ENCODE results near the gene CACNA1S.

CACNA1S gene

DNA sequence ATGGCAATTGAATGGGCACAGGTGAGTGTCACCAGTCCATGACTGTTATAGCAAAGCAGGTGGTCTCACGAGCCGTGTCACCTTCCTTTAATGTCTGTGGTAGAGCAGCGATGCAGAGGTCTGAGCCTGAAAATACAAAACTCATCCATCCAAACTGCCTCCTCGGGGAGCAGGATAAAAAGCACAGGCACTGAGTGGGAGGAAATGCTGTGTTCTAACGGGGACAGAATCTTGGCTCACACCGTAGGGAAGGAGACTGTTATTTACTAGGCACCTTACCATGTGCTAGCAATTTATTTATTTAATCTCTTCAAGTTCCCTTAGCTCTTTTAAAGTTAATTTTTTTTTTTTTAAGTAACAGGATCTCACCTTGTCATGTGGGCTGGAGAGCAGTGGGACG, 13.6 kb upstream of the CACNA1S start:
- H3K36me3 ChIP-seq (ENCODE audit: control insufficient read depth, insufficient read depth, low read length) = no peaks in the 10 kb centered on the region
- peaks cover 10% of the 10 kb centered on the region for H3K27me3 ChIP-seq (ENCODE audit: control insufficient read depth, insufficient read depth, low read length)
- no peaks in the 10 kb centered on the region for H3K9me3 ChIP-seq (ENCODE audit: control insufficient read depth, insufficient read depth, low read length)
- H3K4me1 ChIP-seq (ENCODE audit: control insufficient read depth, insufficient read depth, low read length) = peaks cover 8% of the 10 kb centered on the region
- no peak overlapping the region for H3K4me3 ChIP-seq (ENCODE audit: low read depth, low read length)
- H3K9ac ChIP-seq (ENCODE audit: low read depth, low read length) = no peak overlapping the region

DNA sequence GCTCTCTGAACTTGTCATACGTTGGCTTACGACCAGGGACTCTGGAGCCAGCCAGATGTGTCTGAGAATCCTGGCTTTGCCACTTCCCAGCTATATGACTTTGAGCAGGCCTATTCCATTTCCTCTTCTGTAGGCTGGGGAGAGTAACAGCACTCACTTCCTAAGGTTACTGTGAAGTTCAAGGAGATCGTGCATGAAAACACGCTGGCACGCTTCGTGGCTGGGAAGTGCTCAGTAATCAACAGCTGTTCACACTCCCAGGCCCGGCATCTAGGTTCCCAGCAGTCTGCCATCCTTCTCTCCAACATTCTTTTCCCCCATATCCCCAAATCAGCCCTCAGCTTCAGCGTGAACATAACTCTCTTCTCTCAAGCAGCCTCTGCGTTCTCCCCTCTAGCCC, 12.8 kb upstream of the CACNA1S start:
- peaks cover 10% of the 10 kb centered on the region for H3K27me3 ChIP-seq (ENCODE audit: control insufficient read depth, insufficient read depth, low read length)

DNA sequence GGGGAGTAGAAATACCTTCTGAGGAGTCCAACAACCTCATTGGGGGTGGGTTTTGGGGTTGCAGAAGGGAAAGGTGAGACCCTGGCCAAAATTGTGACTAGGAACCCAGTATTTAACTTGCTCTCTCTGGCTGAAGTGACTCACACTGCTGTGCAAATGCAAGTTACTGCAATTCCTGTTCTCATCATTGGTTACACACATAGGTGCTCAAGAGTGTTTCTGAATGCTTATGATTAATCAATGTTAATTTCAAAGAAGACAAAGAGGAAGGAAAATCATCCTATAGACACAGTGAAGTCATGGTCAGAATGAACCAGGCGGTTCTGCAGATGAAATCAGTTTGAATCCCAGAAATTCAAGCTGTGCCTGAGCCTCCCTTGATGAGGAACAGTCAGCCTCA, 11.6 kb upstream of the CACNA1S start:
- Histone ChIP-seq H3K27me3 (ENCODE audit: control insufficient read depth, insufficient read depth, low read length) (peaks cover 10% of the 10 kb centered on the region), H3K4me3 (ENCODE audit: low read depth, low read length) (no peak overlapping the region), H3K9me3 (ENCODE audit: control insufficient read depth, insufficient read depth, low read length) (no peaks in the 10 kb centered on the region), H3K36me3 (ENCODE audit: control insufficient read depth, insufficient read depth, low read length) (no peaks in the 10 kb centered on the region), H3K4me1 (ENCODE audit: control insufficient read depth, insufficient read depth, low read length) (peaks cover 8% of the 10 kb centered on the region), H3K9ac (ENCODE audit: low read depth, low read length) (no peak overlapping the region)

More for the DNA sequence above, 12.8 kb upstream of the CACNA1S start:
- H3K4me1 ChIP-seq (ENCODE audit: control insufficient read depth, insufficient read depth, low read length) = peaks cover 8% of the 10 kb centered on the region
- no peaks in the 10 kb centered on the region for H3K9me3 ChIP-seq (ENCODE audit: control insufficient read depth, insufficient read depth, low read length)
- H3K36me3 ChIP-seq (ENCODE audit: control insufficient read depth, insufficient read depth, low read length) = no peaks in the 10 kb centered on the region
- no peak overlapping the region for H3K4me3 ChIP-seq (ENCODE audit: low read depth, low read length)
- H3K9ac ChIP-seq (ENCODE audit: low read depth, low read length) = no peak overlapping the region

DNA sequence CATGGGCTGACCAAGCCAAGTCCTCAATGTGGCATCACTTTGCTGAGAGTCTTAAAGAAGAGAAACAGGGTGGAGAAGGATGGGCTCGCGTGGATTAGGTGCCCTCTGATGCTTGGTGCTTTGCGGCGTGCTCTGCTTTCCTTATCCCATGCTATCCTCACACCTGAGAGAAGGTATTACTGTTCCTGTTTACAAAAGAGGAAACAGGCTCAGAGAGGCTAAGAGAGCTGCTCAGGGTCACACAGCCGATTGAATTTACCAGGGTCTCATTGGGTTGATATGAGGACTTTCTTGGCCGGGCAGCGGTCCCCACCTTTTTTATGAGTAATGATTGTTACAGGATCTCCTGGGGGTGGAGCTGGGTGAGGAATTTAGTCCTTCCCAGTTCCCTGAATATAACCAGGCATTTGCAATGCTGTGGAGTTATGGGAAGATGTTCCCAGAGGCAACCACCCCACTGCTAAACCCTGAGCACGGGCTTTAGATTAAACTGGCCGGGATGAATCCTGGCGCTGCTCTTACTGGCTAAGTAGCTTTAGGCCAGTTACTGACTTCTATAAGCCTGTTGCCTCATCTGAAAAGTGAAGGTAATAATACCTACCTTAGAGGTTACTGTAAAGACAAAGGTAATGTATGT, 10.2 kb upstream of the CACNA1S start:
- Histone ChIP-seq H3K4me1 (ENCODE audit: control insufficient read depth, insufficient read depth, low read length) (peaks cover 6% of the 10 kb centered on the region), H3K9me3 (ENCODE audit: control insufficient read depth, insufficient read depth, low read length) (no peaks in the 10 kb centered on the region), H3K36me3 (ENCODE audit: control insufficient read depth, insufficient read depth, low read length) (no peaks in the 10 kb centered on the region), H3K4me3 (ENCODE audit: low read depth, low read length) (no peak overlapping the region), H3K9ac (ENCODE audit: low read depth, low read length) (peak overlapping the region; percentile 1), H3K27me3 (ENCODE audit: control insufficient read depth, insufficient read depth, low read length) (peaks cover 12% of the 10 kb centered on the region)

DNA sequence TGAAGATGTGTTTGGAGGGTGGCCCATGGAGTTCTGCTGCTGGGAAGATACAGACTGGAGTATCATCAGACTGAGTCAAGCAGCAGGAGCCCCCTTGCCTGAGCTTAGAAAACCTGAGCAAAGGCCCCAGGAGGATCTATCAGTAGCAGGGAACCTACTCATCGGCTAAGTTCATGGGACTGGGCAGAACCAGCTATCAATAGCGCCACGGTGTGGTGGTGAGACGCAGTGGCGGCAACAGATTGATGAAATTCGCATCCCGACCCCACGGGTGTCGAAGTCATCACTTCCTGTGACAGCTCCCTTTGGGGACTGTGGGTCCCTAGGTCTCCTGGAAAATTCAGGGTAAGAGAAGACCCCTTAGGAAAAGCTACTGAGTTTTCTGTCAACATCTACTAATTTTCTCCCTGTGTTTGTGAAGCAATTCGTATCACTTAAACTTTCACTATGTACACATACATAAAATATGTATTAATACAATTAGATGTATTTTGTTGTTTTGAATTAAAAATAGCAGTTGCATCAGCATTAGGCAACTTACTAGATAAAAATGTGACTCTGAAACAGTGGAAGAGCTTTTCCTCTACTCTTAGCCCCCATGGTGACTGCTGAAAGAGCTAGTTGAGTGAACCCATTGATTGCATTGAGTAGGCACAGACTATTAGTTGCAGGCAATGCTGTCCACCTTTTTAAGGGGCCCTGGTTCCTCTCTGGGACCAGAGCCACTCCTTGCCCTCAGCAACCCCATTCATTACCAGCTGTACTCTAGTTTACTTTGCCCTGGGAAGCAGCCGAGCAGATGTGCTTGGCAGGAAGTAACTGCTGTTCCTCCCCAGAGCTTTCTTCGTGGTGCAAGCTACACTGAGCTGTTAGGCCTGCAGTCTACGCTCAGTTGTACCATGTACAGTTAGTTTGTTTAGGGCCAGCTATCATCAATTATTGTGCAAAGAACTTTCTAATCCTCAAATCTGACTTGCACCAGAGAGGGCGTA, 7.3 kb upstream of the CACNA1S start:
- H3K4me1 ChIP-seq (ENCODE audit: control insufficient read depth, insufficient read depth, low read length) = no peaks in the 10 kb centered on the region
- no peak overlapping the region for H3K4me3 ChIP-seq (ENCODE audit: low read depth, low read length)
- no peaks in the 10 kb centered on the region for H3K36me3 ChIP-seq (ENCODE audit: control insufficient read depth, insufficient read depth, low read length)
- H3K9ac ChIP-seq (ENCODE audit: low read depth, low read length) = no peak overlapping the region
- no peaks in the 10 kb centered on the region for H3K9me3 ChIP-seq (ENCODE audit: control insufficient read depth, insufficient read depth, low read length)
- peaks cover 24% of the 10 kb centered on the region for H3K27me3 ChIP-seq (ENCODE audit: control insufficient read depth, insufficient read depth, low read length)

DNA sequence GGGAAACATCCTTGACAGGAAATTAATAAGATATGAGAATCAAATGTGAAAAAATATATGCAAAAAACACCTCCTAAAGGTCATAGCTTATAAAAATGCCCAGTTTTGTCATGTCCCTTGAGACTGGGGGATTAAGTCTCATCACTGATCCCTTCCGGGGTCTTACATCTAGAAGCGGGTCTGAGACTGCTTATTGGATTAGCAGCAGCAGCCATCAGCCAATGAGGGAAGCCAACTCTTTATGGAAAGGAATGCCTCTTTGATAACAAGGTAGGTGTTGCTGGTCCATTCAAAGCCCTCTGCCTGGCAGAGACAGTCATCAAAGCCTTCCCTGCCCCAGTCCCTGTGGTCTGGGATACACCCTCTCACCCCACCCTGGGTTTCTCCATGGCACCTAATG, 3.9 kb upstream of the CACNA1S start:
- Histone ChIP-seq H3K4me3 (ENCODE audit: low read depth, low read length) (no peak overlapping the region), H3K9me3 (ENCODE audit: control insufficient read depth, insufficient read depth, low read length) (no peaks in the 10 kb centered on the region), H3K4me1 (ENCODE audit: control insufficient read depth, insufficient read depth, low read length) (peaks cover 4% of the 10 kb centered on the region), H3K36me3 (ENCODE audit: control insufficient read depth, insufficient read depth, low read length) (no peaks in the 10 kb centered on the region), H3K9ac (ENCODE audit: low read depth, low read length) (no peak overlapping the region), H3K27me3 (ENCODE audit: control insufficient read depth, insufficient read depth, low read length) (peaks cover 37% of the 10 kb centered on the region)

DNA sequence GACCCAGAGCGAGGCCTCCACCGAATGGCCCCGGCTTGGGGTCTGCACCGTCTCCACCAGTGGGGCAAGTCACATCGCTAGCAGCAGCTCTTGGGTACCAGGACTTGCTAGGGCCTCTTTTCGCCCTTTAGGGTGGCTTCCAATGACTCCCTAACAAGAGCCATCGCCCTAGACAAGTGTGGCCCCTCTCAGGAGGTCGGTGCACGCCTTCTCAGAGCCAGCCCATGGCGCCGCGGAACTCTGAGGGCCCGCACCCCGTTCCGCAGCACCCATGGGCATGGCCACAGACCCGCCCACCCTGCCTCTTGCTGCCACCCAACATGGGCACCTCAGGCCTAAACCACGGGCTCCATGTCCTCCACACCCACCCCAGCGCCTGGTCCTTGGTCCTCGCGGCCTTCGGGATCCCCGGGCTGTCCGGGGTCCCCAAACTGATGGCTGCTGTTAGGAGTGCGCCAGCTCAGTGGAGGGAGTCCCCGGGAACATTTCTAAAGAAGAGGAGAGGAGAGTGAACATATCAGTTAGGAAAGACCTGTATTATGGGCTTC, 3.2 kb upstream of the CACNA1S start:
- peak overlapping the region; percentile 27 for H3K4me3 ChIP-seq (ENCODE audit: low read depth, low read length)
- peaks cover 4% of the 10 kb centered on the region for H3K4me1 ChIP-seq (ENCODE audit: control insufficient read depth, insufficient read depth, low read length)
- no peaks in the 10 kb centered on the region for H3K36me3 ChIP-seq (ENCODE audit: control insufficient read depth, insufficient read depth, low read length)
- H3K9ac ChIP-seq (ENCODE audit: low read depth, low read length) = no peak overlapping the region
- no peaks in the 10 kb centered on the region for H3K9me3 ChIP-seq (ENCODE audit: control insufficient read depth, insufficient read depth, low read length)
- H3K27me3 ChIP-seq (ENCODE audit: control insufficient read depth, insufficient read depth, low read length) = peaks cover 37% of the 10 kb centered on the region

DNA sequence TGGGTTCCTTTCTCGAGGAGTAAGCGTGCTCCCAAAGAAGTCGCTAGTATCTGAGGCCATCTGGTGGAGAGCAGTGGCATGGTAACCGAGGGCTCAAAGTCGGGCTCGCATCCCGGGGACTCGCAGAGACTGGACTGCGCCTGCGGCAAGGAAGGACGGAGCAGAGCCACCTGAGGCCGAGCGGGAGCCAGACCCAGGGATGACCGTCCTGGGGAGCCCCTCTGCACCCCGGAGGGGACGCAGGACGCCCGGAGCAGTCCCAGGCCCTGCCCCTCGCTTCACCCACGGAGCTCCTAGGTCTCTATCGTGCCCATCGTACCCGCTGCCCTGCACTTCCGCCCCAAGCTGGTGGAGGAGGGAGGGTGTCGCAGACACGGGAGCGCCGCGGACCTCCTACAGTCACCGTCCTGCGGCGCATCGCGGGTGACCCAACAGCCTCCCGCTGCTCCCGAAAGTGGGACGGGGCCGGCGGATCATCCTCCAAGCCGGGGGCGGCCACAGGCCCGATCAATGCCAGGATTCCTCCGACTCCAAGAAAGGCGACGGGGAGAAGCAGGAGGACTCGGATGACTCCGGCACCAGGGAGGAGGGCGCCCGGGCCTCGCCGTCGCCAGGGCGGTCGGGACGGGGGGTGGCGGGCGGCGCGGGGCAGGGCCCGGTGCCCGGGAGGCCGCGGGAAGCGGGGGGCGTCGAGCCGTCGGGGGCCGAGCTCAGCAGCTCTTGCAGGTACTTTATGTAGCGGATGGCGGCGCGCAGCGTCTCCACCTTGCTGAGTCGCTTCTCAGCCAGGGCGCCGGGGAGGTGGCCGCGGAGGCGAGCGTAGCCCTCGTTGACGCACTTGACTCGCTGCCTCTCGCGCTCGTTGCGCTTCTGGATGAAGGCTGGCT, 2.3 kb upstream of the CACNA1S start:
- Histone ChIP-seq H3K9me3 (ENCODE audit: control insufficient read depth, insufficient read depth, low read length) (no peaks in the 10 kb centered on the region), H3K27me3 (ENCODE audit: control insufficient read depth, insufficient read depth, low read length) (peaks cover 37% of the 10 kb centered on the region), H3K4me3 (ENCODE audit: low read depth, low read length) (peak overlapping the region; percentile 76), H3K36me3 (ENCODE audit: control insufficient read depth, insufficient read depth, low read length) (no peaks in the 10 kb centered on the region), H3K4me1 (ENCODE audit: control insufficient read depth, insufficient read depth, low read length) (peaks cover 4% of the 10 kb centered on the region), H3K9ac (ENCODE audit: low read depth, low read length) (peak overlapping the region; percentile 68)

DNA sequence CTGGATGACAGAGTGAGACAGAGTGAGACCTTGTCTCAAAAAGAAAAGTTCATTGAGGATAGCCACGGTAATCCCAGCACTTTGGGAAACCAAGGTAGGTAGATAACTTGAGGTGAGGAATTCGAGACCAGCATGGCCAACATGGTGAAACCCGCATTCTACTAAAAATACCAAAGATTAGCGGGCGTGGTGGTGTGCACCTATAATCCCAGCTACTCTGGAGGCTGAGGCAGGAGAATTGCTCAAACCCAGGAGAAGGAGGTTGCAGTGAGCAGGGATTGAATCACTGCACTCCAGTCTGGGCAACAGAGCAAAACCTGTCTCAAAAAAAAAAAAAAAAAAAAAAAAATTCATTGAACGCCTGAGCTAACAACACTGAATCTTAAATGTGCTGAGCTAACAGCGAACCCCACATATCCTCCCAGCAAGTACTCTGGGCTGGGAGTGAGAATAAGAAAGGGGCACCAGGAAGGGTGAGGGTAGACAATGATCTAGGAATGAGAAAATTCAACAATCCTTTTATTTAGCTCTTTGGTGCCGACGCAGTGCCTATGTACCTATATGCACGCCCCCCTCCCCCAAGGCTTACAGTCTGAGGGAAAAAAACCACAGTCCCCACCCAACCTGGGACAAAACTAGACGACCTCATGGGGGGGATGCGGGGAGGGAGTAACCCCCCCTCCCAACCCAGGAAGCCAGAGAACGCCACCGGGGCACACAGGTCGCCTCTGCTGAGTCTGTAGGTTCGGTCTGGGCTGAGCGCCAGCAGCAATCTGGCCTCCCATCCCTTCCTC, 1.4 kb upstream of the CACNA1S start:
- H3K9ac ChIP-seq (ENCODE audit: low read depth, low read length) = peak overlapping the region; percentile 28

DNA sequence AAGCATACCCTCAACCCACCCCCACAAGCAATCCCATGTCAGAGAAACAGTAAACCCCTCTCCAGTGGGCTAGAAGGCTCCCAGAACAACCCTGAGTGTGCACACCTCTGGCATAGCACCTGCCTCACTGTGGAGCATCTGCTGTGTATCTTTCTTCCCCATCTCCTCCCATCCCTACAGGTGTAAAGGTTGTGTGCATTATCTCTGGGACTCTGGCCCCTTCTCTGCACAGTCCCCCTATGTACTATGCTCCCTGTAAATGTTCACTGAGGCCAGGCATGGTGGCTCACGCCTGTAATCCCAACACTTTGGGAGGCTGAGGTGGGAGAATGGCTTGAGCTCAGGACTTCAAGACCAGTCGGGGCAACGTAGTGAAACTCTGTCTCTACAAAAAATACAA, 700 bp upstream of the CACNA1S start:
- H3K4me3 ChIP-seq (ENCODE audit: low read depth, low read length) = no peak overlapping the region
- H3K9ac ChIP-seq (ENCODE audit: low read depth, low read length) = no peak overlapping the region
- no peaks in the 10 kb centered on the region for H3K9me3 ChIP-seq (ENCODE audit: control insufficient read depth, insufficient read depth, low read length)
- no peaks in the 10 kb centered on the region for H3K36me3 ChIP-seq (ENCODE audit: control insufficient read depth, insufficient read depth, low read length)
- H3K27me3 ChIP-seq (ENCODE audit: control insufficient read depth, insufficient read depth, low read length) = peaks cover 37% of the 10 kb centered on the region
- H3K4me1 ChIP-seq (ENCODE audit: control insufficient read depth, insufficient read depth, low read length) = peaks cover 4% of the 10 kb centered on the region

More for the DNA sequence above, 1.4 kb upstream of the CACNA1S start:
- Histone ChIP-seq H3K36me3 (ENCODE audit: control insufficient read depth, insufficient read depth, low read length) (no peaks in the 10 kb centered on the region), H3K4me3 (ENCODE audit: low read depth, low read length) (peak overlapping the region; percentile 76), H3K9me3 (ENCODE audit: control insufficient read depth, insufficient read depth, low read length) (no peaks in the 10 kb centered on the region), H3K27me3 (ENCODE audit: control insufficient read depth, insufficient read depth, low read length) (peaks cover 37% of the 10 kb centered on the region), H3K4me1 (ENCODE audit: control insufficient read depth, insufficient read depth, low read length) (peaks cover 4% of the 10 kb centered on the region)
